Osteoblast (primary cell): ENCODE data around the gene SNORC. TPM values are rescaled to one million over a fixed set of nuclear protein-coding genes. Genes with fewer than 3 reads are reported as not detected.
A peak's percentile ranks its signal among the peaks of the same experiment; 100 is the strongest.

ENCODE experiments used
- DNase-seq: peaks from one replicate; pipeline ENCODE4 v3.0.0; 2011; ENCODE audit warnings: low spot score, mixed read lengths; ENCODE audit not compliant: insufficient read length; ENCODE audit errors: missing footprints
- H2AFZ ChIP-seq: 2 replicates; pipeline ENCODE4 v1.6.0; 2011; ENCODE audit warnings: mild to moderate bottlenecking, low read length
- H3K27ac ChIP-seq: 2 replicates; pipeline ENCODE4 v1.5.1; 2011; ENCODE audit warnings: mild to moderate bottlenecking, low read depth, low read length, moderate library complexity
- H3K27me3 ChIP-seq: 2 replicates; pipeline ENCODE4 v1.6.0; 2012; ENCODE audit warnings: mild to moderate bottlenecking, control low read depth, inconsistent platforms, low read length, moderate library complexity; ENCODE audit not compliant: insufficient read depth
- H3K36me3 ChIP-seq: 2 replicates; pipeline ENCODE4 v1.5.1; 2011; ENCODE audit warnings: mild to moderate bottlenecking, low read length, control low read depth, moderate library complexity; ENCODE audit not compliant: insufficient read depth
- H3K4me1 ChIP-seq: 2 replicates; pipeline ENCODE4 v1.5.1; 2011; ENCODE audit warnings: mild to moderate bottlenecking, low read length, control low read depth, moderate library complexity; ENCODE audit not compliant: insufficient read depth
- H3K4me2 ChIP-seq: 2 replicates; pipeline ENCODE4 v1.6.0; 2011; ENCODE audit warnings: mild to moderate bottlenecking, low read length; ENCODE audit not compliant: insufficient read depth
- H3K4me3 ChIP-seq: fragments of 200-600 bp; sonication (generic); 3 replicates; pipeline ENCODE4 v1.5.1; 2012; ENCODE audit warnings: mild to moderate bottlenecking, low read length, inconsistent platforms; ENCODE audit not compliant: insufficient read depth
- H3K79me2 ChIP-seq: 2 replicates; pipeline ENCODE4 v1.6.0; 2012; ENCODE audit warnings: mild to moderate bottlenecking, low read length, control low read depth, inconsistent platforms; ENCODE audit not compliant: insufficient read depth
- H3K9me3 ChIP-seq: 2 replicates; pipeline ENCODE4 v1.5.1; 2011; ENCODE audit warnings: low read depth, low read length, control low read depth
- H4K20me1 ChIP-seq: 2 replicates; pipeline ENCODE4 v1.6.0; 2012; ENCODE audit warnings: mild to moderate bottlenecking, low read length, control low read depth; ENCODE audit not compliant: insufficient read depth
- total RNA-seq: library from RNA; depleted of rRNA; stranded (reverse); fragments of >200 nt; gene quantifications from 2 replicates; pipeline ENCODE4 v1.2.3, GENCODE V29; 2012
- TF ChIP-seq, protein P1 (sequence below): IDR thresholded peaks from 2 replicates; pipeline ENCODE4 v1.5.1; 2011; ENCODE audit warnings: mild to moderate bottlenecking, low read depth, low read length, moderate library complexity; ENCODE audit errors: extremely low read depth

SNORC gene
- total RNA-seq, 1 donor, result 0.72 TPM

- H2AFZ ChIP-seq, result no peak overlapping the region
- H3K36me3 ChIP-seq, result no peaks in the 10 kb centered on the region
- no peaks in the 10 kb centered on the region for H4K20me1 ChIP-seq
- no peaks in the 10 kb centered on the region for H3K9me3 ChIP-seq
- H3K79me2 ChIP-seq, result no peaks in the 10 kb centered on the region
- peaks cover 6% of the 10 kb centered on the region for H3K27me3 ChIP-seq
- H3K4me1 ChIP-seq, result no peaks in the 10 kb centered on the region
- TF ChIP-seq, protein P1, sequence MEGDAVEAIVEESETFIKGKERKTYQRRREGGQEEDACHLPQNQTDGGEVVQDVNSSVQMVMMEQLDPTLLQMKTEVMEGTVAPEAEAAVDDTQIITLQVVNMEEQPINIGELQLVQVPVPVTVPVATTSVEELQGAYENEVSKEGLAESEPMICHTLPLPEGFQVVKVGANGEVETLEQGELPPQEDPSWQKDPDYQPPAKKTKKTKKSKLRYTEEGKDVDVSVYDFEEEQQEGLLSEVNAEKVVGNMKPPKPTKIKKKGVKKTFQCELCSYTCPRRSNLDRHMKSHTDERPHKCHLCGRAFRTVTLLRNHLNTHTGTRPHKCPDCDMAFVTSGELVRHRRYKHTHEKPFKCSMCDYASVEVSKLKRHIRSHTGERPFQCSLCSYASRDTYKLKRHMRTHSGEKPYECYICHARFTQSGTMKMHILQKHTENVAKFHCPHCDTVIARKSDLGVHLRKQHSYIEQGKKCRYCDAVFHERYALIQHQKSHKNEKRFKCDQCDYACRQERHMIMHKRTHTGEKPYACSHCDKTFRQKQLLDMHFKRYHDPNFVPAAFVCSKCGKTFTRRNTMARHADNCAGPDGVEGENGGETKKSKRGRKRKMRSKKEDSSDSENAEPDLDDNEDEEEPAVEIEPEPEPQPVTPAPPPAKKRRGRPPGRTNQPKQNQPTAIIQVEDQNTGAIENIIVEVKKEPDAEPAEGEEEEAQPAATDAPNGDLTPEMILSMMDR, result no peak
- H3K4me3 ChIP-seq, result peak overlapping the region; percentile 57
- no peak overlapping the region for H3K27ac ChIP-seq
- H3K4me2 ChIP-seq, result peak overlapping the region; percentile 72
- peak; percentile 92 for DNase-seq
These were observed 6.3 kb downstream of the SNORC start for GRCh38 chr2:232876161-232876977.

DNA sequence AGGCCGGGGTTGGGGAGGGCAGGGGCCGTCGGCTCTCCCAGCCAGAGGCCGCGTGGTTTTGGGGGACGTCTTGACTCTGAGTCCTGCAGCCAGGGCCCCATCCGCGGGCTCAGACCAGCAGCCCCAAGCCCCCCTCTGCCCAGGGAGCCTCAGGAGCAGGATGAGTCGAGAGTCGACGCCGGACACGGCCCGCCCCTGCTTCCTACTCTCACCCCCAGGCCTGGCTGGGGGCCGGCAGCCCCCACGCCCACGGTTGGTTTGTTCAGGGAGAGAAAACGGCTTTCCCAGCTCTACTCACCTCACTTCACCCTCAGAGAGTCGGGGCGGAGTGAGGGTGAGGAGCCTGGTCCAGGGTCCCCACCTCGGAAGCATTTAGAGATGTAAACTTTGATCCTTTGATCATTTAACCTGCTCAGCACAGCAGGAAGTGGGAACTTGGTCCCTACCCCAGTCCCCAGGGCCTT lies 6.9 kb downstream of the SNORC start:
- peak overlapping the region; percentile 57 for H3K4me3 ChIP-seq
- no peak overlapping the region for H3K27ac ChIP-seq
- H4K20me1 ChIP-seq, result no peaks in the 10 kb centered on the region
- no peaks in the 10 kb centered on the region for H3K79me2 ChIP-seq
- peak overlapping the region; percentile 72 for H3K4me2 ChIP-seq
- no peaks in the 10 kb centered on the region for H3K36me3 ChIP-seq
- H3K27me3 ChIP-seq, result peaks cover 6% of the 10 kb centered on the region
- no peaks in the 10 kb centered on the region for H3K4me1 ChIP-seq
- no peaks in the 10 kb centered on the region for H3K9me3 ChIP-seq
- H2AFZ ChIP-seq, result no peak overlapping the region
- TF ChIP-seq, protein P1, result no peak
- DNase-seq, result no peak

DNA sequence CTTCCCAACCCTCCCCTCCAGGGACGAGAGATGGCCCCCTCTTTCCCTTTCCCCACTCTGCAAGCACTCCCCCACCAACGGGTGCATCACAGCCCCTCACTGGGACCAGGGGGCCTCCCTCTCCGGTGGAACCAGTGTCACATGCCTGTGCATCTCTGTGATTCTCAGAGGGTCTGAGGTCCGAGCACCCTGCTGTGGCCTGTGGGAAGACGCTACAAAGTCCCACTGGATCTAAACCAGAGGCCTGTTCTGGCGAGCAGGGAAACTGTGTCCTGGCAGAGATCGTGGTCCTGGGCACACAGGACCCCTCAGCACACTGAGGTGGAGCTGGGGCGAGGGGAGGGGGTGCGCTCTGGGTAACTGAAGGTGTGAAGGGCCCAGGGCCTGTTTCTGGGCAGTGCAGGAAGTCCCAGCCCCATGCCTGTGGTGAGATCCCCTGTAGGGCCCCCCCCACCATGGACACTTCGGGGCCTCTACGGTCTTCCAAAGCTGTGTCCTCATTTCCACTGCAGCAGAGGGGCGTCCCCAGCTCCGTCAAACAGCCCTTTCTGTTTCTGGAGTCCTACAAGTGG lies 8.0 kb downstream of the SNORC start:
- Histone ChIP-seq H3K27ac (no peak overlapping the region), H3K27me3 (peaks cover 6% of the 10 kb centered on the region), H3K4me3 (no peak overlapping the region), H4K20me1 (no peaks in the 10 kb centered on the region), H3K9me3 (no peaks in the 10 kb centered on the region), H3K4me1 (no peaks in the 10 kb centered on the region), H3K4me2 (no peak overlapping the region), H2AFZ (no peak overlapping the region), H3K36me3 (no peaks in the 10 kb centered on the region), H3K79me2 (no peaks in the 10 kb centered on the region)
- TF ChIP-seq, protein P1, result no peak
- DNase-seq, result peak; percentile 83
